Measurements from ENCODE around the gene IL1R1. TPM values are rescaled to one million over a fixed set of nuclear protein-coding genes. Genes with fewer than 3 reads are reported as not detected.
A peak's percentile ranks its signal among the peaks of the same experiment; 100 is the strongest.
"Not testable (repeated sequence)": the region's sequence is repeated elsewhere in the genome, so short reads cannot be mapped to it uniquely, and the experiment has no call there.

IL1R1 gene
- total RNA-seq, 2 experiments from 2014 or later = not detected

DNA sequence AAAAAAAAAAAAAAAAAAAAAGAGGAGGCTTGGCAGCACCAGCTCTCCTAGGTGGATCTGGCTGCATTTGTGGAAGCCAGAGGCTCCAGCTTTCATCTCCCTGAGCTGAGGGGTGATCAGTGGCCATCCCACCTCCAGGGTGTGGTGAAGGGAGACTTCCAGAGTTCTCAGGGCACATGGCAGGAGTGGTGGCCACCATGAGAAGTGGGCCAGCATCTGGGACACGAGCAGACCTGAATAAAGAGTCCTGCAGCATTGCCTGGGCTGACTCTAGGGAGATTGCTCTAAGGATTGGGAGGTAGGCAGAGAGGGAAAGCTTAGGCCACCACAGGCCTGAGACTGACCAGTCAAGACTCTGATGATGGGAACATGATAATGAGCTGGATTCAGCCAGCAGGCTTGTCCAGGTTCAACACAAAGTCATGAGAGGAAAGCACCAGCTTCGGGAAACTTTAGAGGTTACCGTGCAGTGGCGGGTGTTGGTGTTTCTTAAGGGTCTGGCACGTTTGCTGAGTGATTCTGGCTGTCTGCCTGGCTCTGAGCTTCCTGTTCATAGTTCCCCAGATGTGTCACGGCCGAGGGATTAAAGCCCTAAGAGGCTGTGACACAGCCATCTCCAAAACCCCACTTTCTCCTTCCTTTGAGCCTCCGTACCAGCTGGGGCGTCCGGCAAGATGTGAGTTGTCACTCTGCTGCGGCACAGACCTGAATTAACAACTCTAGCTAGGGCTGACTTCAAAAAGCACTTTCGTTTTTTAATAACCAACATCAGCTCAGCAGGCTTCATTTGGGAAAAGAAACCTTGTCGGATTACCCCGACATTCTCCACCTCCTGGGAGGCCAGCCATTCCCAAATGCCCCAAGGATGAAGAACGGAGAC, 38.3 kb upstream of the IL1R1 start:
- Histone ChIP-seq H3K36me3 (ENCODE audit: insufficient read depth, low read length) (no peaks in the 10 kb centered on the region), H3K27ac (ENCODE audit: low read depth, low read length, poor library complexity, severe bottlenecking) (no peak overlapping the region), H3K4me3 (ENCODE audit: low read depth, low read length, poor library complexity, severe bottlenecking) (no peak overlapping the region), H3K9me2 (ENCODE audit: insufficient read depth, low read length) (no peaks in the 10 kb centered on the region), H3K4me1 (ENCODE audit: insufficient read depth, low read length, poor library complexity, severe bottlenecking) (no peaks in the 10 kb centered on the region), H2AFZ (ENCODE audit: low read length) (no peak overlapping the region), H3K4me2 (ENCODE audit: low read length) (peak overlapping the region; percentile 31; the same call in 1 of the 2 replicates), H3K9me3 (ENCODE audit: low read length) (0 out of 2 replicates have a peak, but pooled peaks cover 4% of the 10 kb centered on the region), H4K20me1 (ENCODE audit: insufficient read depth, low read length) (no peaks in the 10 kb centered on the region), H3K79me2 (ENCODE audit: insufficient read depth, low read depth, low read length) (no peaks in the 10 kb centered on the region)
- no peak for DNase-seq (ENCODE audit: low spot score)
- TF ChIP-seq EZH2phosphoT487 (IDR thresholded peaks at IDR 0.05; ENCODE audit: borderline replicate concordance, low read depth, low read length) = no peak
- TF ChIP-seq, protein P1, sequence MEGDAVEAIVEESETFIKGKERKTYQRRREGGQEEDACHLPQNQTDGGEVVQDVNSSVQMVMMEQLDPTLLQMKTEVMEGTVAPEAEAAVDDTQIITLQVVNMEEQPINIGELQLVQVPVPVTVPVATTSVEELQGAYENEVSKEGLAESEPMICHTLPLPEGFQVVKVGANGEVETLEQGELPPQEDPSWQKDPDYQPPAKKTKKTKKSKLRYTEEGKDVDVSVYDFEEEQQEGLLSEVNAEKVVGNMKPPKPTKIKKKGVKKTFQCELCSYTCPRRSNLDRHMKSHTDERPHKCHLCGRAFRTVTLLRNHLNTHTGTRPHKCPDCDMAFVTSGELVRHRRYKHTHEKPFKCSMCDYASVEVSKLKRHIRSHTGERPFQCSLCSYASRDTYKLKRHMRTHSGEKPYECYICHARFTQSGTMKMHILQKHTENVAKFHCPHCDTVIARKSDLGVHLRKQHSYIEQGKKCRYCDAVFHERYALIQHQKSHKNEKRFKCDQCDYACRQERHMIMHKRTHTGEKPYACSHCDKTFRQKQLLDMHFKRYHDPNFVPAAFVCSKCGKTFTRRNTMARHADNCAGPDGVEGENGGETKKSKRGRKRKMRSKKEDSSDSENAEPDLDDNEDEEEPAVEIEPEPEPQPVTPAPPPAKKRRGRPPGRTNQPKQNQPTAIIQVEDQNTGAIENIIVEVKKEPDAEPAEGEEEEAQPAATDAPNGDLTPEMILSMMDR (conservative IDR thresholded peaks at IDR 0.05; ENCODE audit: low read length) = no peak
- intact Hi-C loops (cut with micrococcal nuclease; ENCODE audit: unreplicated experiment) = no loop called here
- ChIA-PET POLR2A (interaction anchor here (0.6 to 0.7 kb wide), 2 partner anchors 28 to 321 kb away, joined by 3 to 5 read pairs; no protein-coding TSS in a partner anchor), CTCF (ENCODE audit: unreplicated experiment) (no interaction called here)
- no TSS peak for BruUV-seq (replicated peaks)

- no peaks in the 10 kb centered on the region for H3K79me2 ChIP-seq (ENCODE audit: insufficient read depth, low read depth, low read length)
- no peak overlapping the region for H3K27ac ChIP-seq (ENCODE audit: low read depth, low read length, poor library complexity, severe bottlenecking)
- no peaks in the 10 kb centered on the region for H3K9me2 ChIP-seq (ENCODE audit: insufficient read depth, low read length)
- 0 out of 2 replicates have a peak, but pooled peaks cover 4% of the 10 kb centered on the region for H3K9me3 ChIP-seq (ENCODE audit: low read length)
- ChIA-PET CTCF (ENCODE audit: unreplicated experiment) (no interaction called here), POLR2A (no interaction called here)
- H3K4me2 ChIP-seq (ENCODE audit: low read length) = no peak overlapping the region
- no peak for TF ChIP-seq EZH2phosphoT487 (IDR thresholded peaks at IDR 0.05; ENCODE audit: borderline replicate concordance, low read depth, low read length)
- TF ChIP-seq, protein P1 (conservative IDR thresholded peaks at IDR 0.05; ENCODE audit: low read length) = no peak
- H3K36me3 ChIP-seq (ENCODE audit: insufficient read depth, low read length) = no peaks in the 10 kb centered on the region
- DNase-seq (ENCODE audit: low spot score) = no peak
- no peaks in the 10 kb centered on the region for H3K4me1 ChIP-seq (ENCODE audit: insufficient read depth, low read length, poor library complexity, severe bottlenecking)
- intact Hi-C loops (cut with micrococcal nuclease; ENCODE audit: unreplicated experiment) = no loop called here
- BruUV-seq (replicated peaks) = no TSS peak
- no peak overlapping the region for H2AFZ ChIP-seq (ENCODE audit: low read length)
- no peaks in the 10 kb centered on the region for H4K20me1 ChIP-seq (ENCODE audit: insufficient read depth, low read length)
- H3K4me3 ChIP-seq (ENCODE audit: low read depth, low read length, poor library complexity, severe bottlenecking) = no peak overlapping the region
These were observed 36.4 kb upstream of the IL1R1 start for GRCh38 chr2:102106133-102106556.

DNA sequence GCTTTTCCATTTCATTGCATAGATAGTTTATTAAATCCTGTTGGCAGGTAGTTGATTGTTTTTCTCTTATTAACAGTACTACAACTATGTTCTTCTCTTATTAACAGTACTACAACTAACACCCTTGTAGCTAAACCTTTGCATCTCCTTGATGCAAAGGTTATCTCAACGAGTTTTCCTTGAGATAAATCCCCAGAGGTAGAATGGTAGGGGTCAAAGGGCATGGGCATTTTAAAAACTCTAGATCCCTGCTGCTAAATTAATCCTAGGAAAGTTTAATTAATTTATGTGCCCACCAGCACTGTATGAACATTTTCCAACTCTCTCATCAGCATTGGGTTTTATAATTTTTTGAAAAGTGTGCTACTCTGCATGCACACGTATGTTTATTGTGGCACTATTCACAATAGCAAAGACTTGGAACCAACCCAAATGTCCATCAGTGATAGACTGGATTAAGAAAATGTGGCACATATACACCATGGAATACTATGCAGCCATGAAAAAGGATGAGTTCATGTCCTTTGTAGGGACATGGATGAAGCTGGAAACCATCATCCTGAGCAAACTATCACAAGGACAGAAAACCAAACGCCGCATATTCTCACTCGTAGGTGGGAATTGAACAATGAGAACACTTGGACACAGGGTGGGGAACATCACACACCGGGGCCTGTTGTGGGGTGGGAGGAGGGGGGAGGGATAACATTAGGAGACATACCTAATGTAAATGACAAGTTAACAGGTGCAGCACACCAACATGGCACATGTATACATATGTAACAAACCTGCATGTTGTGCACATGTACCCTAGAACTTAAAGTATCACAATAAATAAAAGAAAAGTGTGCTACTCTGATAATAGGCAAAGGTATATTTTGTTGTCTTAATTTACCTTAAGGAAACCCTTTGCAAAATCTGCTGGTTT, 35.5 kb upstream of the IL1R1 start:
- H3K36me3 ChIP-seq (ENCODE audit: insufficient read depth, low read length); H3K27ac ChIP-seq (ENCODE audit: low read depth, low read length, poor library complexity, severe bottlenecking); H4K20me1 ChIP-seq (ENCODE audit: insufficient read depth, low read length); H3K9me3 ChIP-seq (ENCODE audit: low read length); BruUV-seq (replicated peaks); POLR2A ChIA-PET; H3K4me1 ChIP-seq (ENCODE audit: insufficient read depth, low read length, poor library complexity, severe bottlenecking); H2AFZ ChIP-seq (ENCODE audit: low read length); H3K4me2 ChIP-seq (ENCODE audit: low read length); intact Hi-C loops (cut with micrococcal nuclease; ENCODE audit: unreplicated experiment); DNase-seq (ENCODE audit: low spot score); H3K9me2 ChIP-seq (ENCODE audit: insufficient read depth, low read length); H3K4me3 ChIP-seq (ENCODE audit: low read depth, low read length, poor library complexity, severe bottlenecking); H3K79me2 ChIP-seq (ENCODE audit: insufficient read depth, low read depth, low read length); CTCF ChIA-PET (ENCODE audit: unreplicated experiment): not testable (repeated sequence)

All from OCI-LY7 (cell line).